ENCODE measurements around the gene APBA2.

The APBA2 gene

DNA sequence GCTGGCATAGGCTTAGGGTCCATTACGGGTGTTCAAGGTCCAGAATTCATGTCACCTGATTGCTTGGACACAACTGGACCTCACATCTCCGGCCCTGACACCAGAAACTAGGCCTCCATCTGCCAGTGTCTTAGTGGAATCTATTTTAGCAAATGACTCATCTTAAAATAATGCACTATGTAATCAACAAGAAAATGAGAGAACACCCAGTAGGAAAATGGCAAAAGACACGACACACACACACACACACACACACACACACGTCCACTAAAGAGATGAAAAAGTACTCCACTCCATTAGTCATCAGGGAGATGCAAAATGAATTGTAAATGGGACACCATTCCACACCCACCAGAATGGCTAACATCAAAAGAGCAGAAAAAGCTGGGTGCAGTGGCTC lies 11.2 kb downstream of the APBA2 start:
- DNase-seq (ENCODE audit: low read depth in 2 of 2): no peak

DNA sequence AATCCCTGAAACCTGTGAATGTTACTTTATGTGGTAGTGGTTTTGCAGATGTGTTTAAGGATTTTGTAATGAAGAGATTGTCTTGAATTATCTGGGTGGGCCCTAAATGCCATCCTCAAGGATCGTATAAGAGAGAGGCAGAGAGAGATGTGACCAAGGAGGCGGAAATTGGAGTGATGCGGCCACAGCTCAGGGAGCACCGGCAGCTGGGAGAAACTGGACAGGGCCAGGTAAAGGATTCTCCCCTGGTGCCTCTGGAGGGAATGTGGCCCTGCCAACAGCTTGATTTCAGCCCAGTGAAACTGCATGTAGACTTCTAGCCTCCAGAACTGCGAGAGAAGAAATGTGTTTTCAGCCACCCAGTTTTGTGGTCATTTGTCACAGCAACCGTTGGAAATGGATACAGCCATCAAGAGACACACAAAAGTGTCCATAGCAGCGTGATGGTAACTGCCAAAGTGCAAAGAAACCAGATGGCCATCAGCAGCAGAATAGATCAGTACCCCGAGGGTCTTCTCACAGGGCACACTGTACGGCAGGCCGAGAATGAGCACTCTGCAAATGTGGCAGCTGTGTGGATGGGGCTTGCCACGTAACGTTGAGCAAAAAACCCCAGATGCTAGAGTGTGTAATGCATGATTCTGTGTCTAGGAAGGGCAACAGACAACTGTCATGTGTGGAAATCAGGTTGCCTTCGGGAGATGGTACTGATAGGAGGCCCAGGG lies 12.2 kb downstream of the APBA2 start:
- no peak for DNase-seq (ENCODE audit: low read depth in 2 of 2)

DNA sequence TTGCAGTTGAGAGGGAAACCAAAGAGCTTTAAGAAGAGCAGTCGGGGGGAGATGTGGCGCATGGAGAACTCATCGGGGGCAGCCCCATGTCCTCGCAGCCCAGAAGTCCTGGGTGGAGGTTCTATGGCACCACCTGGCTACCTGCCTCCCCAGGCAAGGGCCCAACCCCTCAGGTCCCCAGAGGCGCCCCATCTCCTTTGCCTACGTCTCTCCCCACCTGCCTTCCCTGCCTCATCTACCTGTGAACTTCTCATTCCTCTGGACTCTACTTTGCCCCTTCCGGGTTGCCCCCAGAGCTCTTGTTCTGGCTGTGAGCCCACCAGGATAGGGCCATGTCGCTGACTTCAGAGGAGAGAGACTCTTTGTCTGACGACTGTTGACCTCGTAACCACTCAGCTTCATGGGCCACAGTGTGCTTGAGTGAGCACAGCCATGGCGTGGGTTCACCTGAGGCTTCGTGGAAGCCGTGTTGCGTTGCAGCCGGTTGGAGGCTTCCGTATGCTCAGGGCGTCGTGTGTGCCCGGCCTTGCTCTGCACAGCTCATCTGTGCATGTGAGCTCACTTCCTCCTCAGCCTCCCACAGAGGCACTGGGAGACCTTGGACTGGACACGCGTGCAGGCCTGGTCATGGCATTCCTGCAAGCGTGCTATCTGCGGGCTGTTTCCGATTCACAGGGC lies 13.4 kb downstream of the APBA2 start:
- no peak for DNase-seq (ENCODE audit: low read depth in 2 of 2)

DNA sequence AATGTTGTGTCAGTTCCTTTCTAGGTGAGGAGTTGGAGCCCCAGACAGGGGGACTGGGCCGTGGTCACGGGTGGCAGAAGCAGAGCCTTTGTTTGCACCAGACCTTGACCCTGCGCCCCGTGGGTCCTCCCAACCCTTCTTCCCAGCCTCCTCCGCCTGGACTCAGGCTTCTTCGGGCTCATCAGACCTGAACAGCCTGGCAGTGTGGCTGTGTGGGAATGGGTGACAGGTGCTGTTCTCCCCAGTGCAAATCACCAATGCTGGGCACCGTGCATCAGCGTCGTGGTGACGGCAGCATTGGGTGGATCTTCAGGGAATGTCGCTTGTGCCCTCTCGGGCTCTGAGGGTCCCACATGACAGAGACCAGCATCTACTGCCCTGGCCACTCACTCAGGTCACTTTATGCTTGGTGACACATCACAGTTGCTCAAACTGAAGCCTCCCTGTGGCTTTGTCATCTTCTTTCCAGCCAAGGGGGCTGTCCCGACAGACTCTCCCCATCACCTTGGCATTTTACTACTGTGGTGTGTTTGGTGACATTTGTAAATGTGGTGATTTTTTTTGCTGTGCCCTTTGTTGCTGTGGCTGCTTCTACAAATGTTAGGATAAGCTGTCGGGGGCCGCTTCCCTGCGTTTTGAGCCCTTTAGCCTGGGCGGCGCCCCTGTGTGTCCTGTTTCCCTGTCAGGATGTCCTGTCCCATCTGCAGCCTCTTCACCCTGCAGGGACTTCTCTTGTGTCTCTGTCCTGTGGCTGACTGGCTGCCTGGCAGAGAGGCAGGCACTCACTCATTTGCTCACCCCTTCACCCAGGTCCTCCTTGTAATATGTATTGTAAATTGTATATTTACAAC lies 14.5 kb downstream of the APBA2 start:
- no peak for DNase-seq (ENCODE audit: low read depth in 2 of 2)

DNA sequence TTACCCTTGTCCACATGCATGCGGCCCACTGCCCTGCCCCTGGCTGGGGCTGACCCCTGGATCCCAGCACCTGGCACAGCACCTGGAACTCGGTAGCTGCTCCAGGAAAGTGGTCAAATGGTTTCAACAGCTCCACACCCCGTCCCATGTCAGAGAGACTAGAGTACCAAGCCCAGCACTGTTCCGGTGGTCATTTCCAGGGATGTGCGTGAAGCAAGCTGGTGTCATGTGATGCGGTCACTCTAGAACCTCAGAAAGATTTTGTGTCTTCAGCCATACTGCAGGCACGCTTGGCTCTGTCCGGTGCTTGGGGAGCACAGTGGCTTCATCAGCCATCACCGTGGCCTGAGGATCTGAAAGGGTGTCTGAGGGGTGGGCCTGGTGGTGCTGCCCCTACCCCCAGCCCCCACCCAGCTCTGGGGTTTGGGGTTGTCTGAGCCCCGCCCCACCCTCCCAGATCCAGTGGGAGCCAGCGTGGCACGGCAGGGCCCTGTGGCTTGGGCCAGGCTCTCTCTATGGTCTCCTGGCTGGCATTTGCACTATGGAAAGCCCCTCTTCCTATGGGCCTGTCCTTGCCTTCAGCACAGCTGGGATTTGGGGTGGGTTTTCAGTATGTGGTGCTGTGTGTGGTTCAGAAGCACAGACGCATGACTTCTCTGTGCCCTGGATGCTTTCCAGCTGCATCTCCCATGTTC lies 15.3 kb downstream of the APBA2 start:
- DNase-seq (ENCODE audit: low read depth in 2 of 2): no peak

DNA sequence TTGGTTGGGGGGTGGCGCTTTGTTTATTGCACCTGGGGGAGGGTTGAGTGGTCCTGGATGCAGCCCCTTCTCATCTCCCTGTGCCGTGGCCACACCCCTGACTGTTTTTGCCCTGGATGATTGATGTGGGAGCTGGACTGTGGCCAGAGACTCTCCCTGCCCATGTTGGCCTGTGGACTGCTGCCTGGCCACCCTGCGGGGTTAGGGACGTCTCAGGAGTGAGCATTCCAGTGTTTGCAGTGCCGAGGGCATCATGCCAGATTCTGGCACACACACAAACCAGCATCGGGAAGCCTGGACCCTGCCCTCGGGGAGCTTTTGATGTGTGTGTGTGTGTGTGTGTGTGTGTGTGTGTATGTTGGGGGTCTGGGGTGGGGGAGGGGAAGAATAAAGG lies 15.8 kb downstream of the APBA2 start:
- no peak for DNase-seq (ENCODE audit: low read depth in 2 of 2)

DNA sequence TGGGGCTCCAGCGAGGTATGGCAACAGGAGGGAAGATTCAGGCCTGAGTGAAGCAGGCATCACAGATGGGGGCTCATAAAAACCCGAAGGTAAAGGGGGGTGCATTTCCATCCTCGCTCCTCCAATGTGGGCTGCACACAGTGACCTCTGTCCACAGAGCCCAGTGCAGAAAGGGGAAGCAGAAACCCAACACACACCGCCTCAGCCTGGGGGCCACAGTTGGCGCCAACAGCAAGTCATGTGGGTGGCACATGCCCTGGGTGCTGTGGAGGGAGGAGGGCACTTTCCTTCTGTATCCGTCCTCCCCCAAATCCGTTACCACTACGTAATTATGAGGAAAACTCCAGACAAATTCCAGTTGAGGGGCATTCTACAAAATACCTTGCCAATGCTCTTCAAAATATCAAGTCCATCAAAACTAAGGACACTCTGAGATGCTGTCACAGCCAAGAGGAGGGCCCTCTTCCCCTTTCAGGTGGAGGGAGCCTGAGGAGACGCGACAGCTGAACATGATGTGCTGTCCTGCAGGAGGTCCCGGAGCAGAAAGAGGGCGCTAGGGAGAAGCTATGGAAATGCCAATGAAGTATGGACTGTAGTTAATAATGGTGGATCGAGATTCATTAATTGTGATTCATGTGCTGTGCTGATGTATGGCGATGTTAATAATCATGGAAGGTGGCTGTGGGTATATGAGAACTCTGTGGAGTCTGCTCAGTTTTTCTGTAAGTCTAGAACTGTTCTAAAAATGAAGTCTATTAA lies 16.4 kb downstream of the APBA2 start:
- no peak for DNase-seq (ENCODE audit: low read depth in 2 of 2)

DNA sequence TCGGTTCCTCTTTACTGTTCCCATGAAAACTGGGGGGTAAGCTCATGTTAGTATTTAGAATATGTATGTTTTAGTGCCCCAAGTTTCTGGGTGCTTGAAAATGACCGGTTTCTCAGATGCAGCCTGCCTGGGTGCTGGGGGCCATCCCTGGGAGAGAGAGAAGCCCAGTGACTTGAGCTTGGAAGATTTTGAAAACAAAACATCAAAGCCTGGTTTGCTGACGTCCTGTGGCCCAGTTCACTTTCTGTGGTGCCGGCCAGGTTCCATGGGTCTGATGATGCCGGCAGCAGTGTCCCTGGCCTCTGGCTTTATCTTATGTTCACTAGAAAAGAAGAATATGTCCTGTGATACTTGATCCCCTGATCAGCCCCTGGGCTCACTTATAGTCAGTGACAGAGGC lies 17.1 kb downstream of the APBA2 start:
- DNase-seq (ENCODE audit: low read depth in 2 of 2): no peak

DNA sequence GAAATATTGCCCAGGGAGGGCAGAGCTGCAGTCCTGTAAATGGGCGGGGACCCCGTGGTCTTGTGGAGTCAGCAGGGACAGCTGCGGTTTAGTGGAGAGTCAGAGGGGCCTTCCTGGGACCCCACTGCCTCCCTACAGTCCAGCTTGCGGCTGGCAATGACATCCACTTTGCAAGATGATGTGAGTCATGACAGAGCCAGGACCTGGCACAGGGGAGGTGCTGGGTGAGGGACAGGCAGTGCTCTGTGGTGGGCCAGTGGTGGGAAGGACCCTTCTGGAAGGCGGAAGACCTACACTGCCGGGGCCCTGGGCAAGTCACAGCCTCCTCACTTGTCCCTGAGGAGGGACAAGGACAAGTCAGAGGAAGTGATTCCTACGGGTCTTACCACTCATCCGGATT lies 17.8 kb downstream of the APBA2 start:
- no peak for DNase-seq (ENCODE audit: low read depth in 2 of 2)

DNA sequence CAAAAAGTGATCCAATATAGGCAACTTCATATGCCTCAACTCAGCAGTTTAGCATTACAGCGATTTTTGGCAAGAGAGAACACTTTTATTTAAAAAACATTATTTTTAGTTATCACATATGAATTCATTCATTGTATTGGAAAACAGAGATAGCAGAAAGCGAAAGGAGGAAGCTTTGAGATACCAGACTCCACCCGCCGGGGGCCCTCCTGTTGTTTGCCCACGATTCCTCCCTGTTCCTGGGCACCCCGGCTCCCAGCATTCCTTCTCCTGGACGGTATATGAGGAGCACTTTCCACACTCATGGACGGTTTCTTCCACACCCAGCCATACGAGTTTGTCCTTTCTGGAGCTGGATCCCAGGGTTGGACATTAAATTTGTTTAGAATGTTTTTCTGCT lies 18.2 kb downstream of the APBA2 start:
- no peak for DNase-seq (ENCODE audit: low read depth in 2 of 2)

DNA sequence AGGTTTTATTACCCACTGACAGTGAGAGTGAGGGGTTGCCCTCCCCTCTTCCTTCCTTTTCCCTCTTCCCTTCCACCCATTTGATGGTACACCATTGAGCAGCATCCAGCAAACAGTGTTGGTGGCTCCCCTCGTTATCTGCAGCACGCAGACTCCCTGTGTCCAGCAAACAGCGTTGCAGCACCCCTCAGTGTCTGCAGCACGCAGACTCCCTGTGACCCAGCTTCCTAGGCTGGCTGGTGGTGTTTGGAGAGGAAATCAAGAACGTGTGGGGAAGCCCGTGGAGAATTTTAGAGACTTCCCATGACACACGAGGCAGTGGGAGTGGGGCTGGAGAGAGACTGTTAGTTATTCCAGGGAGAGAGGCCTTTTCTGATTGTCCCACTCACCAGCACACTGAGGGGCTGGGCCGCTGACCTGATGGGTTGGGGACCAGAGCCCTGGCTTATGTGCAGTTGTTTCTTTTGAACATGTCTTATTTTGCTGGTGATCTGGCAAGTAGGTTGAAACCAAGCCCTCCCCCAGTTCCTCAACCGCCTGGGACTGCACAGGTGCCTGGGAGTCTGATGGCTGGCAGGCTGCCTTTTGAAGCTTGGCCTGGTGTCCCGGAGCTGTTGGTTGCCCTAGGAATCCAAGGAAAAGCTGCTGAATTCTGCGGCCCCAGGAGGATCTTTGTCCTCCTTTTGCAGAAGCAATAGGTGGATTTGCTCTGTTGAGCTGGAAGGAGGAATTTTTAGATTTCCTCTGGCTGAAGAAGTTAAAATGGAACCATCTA lies 19.0 kb downstream of the APBA2 start:
- DNase-seq (ENCODE audit: low read depth in 2 of 2): no peak

DNA sequence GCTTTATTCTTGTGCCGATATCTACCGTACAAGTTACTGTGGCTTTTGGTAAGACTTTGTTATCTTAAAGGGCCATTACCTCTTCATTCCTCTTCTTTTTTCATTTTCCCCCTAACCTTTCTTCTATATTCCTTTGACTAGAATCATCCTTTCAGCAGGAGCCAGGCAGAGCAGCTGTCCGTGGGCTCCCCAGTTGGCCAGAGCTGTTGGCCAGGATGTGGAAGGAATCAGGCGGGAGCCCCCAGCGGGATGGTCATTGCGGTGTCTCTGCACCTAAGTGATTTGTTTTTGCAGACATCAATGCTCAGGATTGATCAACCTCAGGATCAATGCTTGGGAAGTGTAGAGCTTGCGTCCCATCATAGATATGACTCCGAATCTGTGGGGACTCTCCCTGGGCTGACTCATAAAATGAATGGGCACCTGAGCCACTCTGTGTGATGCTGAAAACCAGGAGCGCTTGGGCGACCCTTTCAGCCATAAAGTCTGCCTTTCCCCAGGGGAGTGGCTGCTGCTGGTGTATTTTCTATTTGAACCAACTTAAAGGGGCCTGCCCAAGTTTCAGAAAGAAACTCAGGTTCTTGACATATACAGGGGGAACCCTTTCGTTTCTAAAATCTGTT lies 21.7 kb downstream of the APBA2 start:
- DNase-seq (ENCODE audit: low read depth in 2 of 2): no peak

DNA sequence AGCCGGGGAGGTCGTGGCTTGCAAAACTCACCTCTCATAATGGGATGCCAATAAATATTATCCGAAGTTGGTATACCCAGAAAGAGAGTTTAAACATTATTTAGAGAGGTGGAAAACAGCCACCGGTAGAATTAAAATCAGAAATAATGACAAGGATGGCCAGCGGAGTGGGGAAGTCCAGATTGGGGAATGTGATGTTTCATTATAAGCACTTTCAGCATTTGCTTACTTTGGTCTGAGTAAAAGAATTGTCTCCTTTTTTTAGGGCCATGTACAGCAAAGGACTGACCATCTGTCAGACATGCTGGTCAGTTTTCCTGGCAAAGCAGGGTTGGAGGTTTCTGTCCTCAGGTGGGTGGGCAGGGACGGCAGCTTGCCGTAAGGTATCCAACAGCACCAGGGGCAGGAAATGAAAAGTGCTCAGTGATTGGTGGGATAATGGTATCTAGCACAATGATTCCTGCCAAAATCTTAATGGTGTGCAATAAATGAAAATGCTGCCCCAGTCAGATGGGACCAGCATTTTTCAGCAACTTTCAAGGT lies 24.3 kb downstream of the APBA2 start:
- no peak for DNase-seq (ENCODE audit: low read depth in 2 of 2)

DNA sequence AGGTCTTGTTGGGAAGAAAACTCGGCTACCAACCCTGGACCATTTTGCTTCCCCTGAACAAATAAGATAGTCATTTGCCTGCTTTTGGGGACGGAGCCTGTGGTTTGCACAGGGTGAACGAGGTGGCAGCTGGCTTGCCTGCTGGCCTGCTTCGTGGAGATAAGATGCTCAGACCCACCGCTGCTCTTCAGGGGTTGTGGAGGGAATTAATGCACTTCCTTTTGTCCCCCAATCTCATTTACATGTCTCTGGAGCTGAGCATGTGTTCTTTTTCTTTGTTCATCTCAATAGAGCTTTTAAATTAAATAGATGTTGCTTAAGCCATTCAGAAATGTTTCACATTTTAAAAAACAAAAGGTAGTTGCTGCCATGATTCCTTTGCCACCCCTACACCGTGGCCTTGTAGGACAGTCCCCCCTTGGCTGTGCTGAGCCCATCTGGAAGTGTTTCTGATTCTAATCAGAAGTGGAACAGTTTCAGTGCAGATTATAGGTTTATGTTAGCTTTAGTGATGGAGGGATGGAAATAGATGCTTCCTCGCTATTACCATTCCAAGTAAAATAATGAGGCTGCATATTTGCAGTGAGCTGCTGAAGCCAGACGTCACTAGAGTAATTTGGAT lies 25.6 kb downstream of the APBA2 start:
- no peak for DNase-seq (ENCODE audit: low read depth in 2 of 2)

DNA sequence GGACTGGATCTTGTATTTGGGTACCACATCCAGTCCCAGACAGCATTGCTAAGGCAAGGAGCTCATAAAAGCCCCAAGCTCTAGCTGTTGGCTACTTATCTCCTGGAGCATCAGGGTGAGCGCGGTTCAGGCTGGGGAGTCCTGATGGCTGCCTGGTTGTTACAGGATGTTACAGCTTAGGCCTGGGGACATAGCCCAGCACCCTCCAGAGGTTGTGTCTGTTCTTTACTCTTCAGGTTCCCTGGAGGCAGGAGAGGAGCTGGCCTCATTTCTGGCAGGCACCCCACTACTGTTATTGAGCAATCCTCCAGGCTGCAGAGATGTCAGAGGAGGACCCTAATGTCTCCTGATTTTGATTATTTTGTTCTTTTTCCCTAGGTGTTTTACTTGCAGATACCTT lies 26.6 kb downstream of the APBA2 start:
- no peak for DNase-seq (ENCODE audit: low read depth in 2 of 2)

DNA sequence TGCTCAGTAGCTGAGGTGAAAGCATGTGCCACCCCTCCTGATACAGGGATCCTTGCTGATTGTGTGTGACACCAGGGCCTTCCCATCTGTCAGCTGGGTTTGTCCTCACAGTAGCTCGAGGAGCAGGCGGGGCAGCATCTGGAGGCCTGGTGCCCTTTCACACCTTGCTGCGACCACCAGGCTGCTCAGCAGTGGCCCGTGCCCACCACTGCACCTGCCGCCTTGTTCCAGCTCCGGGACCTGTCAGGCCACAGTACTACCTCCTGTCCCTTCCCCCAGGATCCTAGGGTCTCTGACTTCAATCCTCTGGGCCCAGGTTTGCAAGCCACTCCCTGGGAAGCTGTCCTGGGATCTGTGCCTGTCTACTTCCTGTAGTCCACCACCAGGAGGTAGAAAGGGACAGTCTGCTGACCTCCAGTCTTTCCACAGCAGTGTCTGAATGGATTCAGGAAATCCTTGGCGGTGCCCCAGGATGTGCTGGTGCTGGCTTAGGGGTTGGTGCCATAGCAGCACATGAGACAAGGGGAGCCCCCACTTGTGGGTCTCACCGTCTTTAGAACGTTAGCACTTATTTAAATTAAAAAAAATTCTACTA lies 27.5 kb downstream of the APBA2 start:
- no peak for DNase-seq (ENCODE audit: low read depth in 2 of 2)

DNA sequence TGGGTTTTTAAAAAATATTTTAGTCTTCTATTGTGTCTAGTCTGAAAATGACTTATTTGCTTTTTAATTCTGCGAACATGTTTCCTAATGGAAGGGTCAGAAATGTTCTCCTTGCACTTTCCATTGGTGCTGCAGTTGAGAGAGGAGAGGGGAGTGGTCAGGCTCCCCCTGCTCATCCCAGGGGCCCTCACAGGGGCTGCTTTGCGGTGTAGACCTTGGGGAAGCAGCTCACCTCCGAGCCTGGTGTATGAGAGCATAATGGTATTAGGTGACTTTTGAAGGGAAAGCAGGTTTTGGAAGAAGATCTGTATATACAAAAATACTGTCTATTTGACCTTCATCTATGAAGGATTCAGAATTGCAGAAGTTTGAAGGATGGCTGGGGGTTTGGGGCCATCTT lies 28.3 kb downstream of the APBA2 start:
- no peak for DNase-seq (ENCODE audit: low read depth in 2 of 2)

DNA sequence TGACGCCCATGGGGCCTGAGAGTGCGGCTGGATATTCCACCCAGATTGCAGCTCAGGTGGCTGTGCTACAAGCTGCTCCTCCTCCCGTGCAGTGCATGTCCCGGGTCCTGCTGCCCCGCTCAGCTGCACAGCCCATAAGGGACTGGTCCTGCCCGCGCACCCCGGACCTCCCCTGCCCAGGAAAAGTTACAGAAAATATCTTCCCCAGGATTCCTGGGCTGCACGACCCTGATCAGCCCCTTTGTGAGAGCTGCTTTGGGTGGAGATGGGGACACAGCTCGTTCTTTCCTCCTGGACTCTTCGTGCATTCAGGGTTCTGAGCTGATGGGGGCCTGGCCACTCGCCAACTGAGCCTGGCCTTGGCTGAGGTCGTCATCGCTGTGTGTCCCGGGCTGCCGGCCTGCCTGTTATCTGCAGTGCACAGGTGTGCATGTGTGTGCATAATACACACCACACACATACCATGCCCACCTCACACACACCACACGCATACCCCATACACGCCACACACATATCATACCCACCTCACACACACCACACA lies 28.8 kb downstream of the APBA2 start:
- no peak for DNase-seq (ENCODE audit: low read depth in 2 of 2)

All from stimulated activated CD4-positive, alpha-beta T cell treated with anti-CD3 and anti-CD28 coated beads, Interleukin-15, amount 100 ng/mL, for 48 hours (primary cell).